GM19328 (cell line): ENCODE results near the gene NPTN.
"Not testable (repeated sequence)": the region's sequence is repeated elsewhere in the genome, so short reads cannot be mapped to it uniquely, and the experiment has no call there.

ENCODE experiments used
- ATAC-seq: cut with Tn5 transposase; IDR thresholded peaks from one replicate; pipeline ENCODE4 v1.9.1; 2021; ENCODE audit warnings: mild to moderate bottlenecking, moderate library complexity; ENCODE audit not compliant: unreplicated experiment

Gene NPTN

GRCh38 chr15:73601451-73602445, 31.4 kb downstream of the NPTN start:
- no peak for ATAC-seq

- ATAC-seq, result no peak
Observed at GRCh38 chr15:73600413-73601335, 32.5 kb downstream of the NPTN start.

- ATAC-seq, result no peak
Observed at GRCh38 chr15:73599934-73600333, 33.3 kb downstream of the NPTN start.

GRCh38 chr15:73598530-73599160, 34.5 kb downstream of the NPTN start:
- ATAC-seq, result no peak

GRCh38 chr15:73597036-73597638, 36.1 kb downstream of the NPTN start:
- no peak for ATAC-seq

- ATAC-seq, result no peak
Observed at GRCh38 chr15:73596174-73596573, 37.0 kb downstream of the NPTN start.

- no peak for ATAC-seq
Observed at GRCh38 chr15:73594109-73594508, 39.1 kb downstream of the NPTN start.

GRCh38 chr15:73593304-73594074, 39.7 kb downstream of the NPTN start:
- no peak for ATAC-seq

- ATAC-seq, result no peak
Observed at GRCh38 chr15:73590263-73590662, 42.9 kb downstream of the NPTN start.

GRCh38 chr15:73589766-73590165, 43.4 kb downstream of the NPTN start:
- no peak for ATAC-seq

- ATAC-seq, result no peak
Observed at GRCh38 chr15:73585871-73586654, 47.1 kb downstream of the NPTN start.

GRCh38 chr15:73584699-73585420, 48.3 kb downstream of the NPTN start:
- ATAC-seq, result no peak

- no peak for ATAC-seq
Observed at GRCh38 chr15:73583544-73583943, 49.6 kb downstream of the NPTN start.

- ATAC-seq, result no peak
Observed at GRCh38 chr15:73582851-73583379, 50.3 kb downstream of the NPTN start.

GRCh38 chr15:73578026-73578425, 55.2 kb downstream of the NPTN start:
- no peak for ATAC-seq

GRCh38 chr15:73577593-73577992, 55.6 kb downstream of the NPTN start:
- ATAC-seq, result not testable (repeated sequence)

GRCh38 chr15:73575636-73576247, 57.4 kb downstream of the NPTN start:
- ATAC-seq, result no peak

GRCh38 chr15:73573572-73573971, 59.6 kb downstream of the NPTN start:
- ATAC-seq, result no peak
